ENCODE measurements around the gene HYCC1. TPM values are rescaled to one million over a fixed set of nuclear protein-coding genes. Genes with fewer than 3 reads are reported as not detected.

Gene HYCC1
- total RNA-seq = 100 to 1,000 TPM in 1 of 4 donors, 10 to 100 TPM in 3; 26.9 to 147 (median 72.0) TPM

GRCh38 chr7:23013715-23014649 is at the start of gene HYCC1:
Gene HYCC1 (minus strand): TSS chr7:23014130. CDS start chr7:22991111, 23,019 bp downstream.
- peak; percentile 96 to 99 for TF ChIP-seq POLR2A (IDR thresholded peaks at IDR 0.05)
- peak; percentile 72 to 78 (median 76) for TF ChIP-seq CTCF (IDR thresholded peaks at IDR 0.05 in 4 of 5, conservative IDR thresholded peaks at IDR 0.05 in 1 of 5)
- no peaks in the 10 kb centered on the region for H3K9me3 ChIP-seq
- in situ Hi-C loops (cut with MboI; ENCODE audit: low sequenced_read_pairs in 4 of 4) (no loop called here), intact Hi-C loops (cut with DNase I; ENCODE audit: low total_unique reads) (loop anchor here (1.0 to 5.0 kb wide), 4 partner anchors 46 to 191 kb away; partner anchors contain the start of genes KLHL7 and TOMM7)
- peak within 1 kb of the TSS; percentile 87 to 92 (median 91) for H3K27ac ChIP-seq
- peak; percentile 100 for DNase-seq
- no peaks in the 10 kb centered on the region for H3K27me3 ChIP-seq
- H3K36me3 ChIP-seq = no peaks in the 10 kb centered on the region
- H3K4me1 ChIP-seq = peaks cover 37 to 45% of the 10 kb centered on the region in 2 donors
- H3K4me3 ChIP-seq = peak within 1 kb of the TSS; percentile 80 to 94 (median 86)
- peak; percentile 96 for ATAC-seq

- Histone ChIP-seq H3K9me3 (no peaks in the 10 kb centered on the region), H3K36me3 (no peaks in the 10 kb centered on the region), H3K4me3 (no peak overlapping the region), H3K27me3 (no peaks in the 10 kb centered on the region), H3K4me1 (no peaks in the 10 kb centered on the region), H3K27ac (no peak overlapping the region)
- in situ Hi-C loops (cut with MboI; ENCODE audit: low sequenced_read_pairs in 4 of 4) (loop anchor here in 1 of 4 donors (25.0 kb wide), 1 partner anchor 325 kb away; the partner anchor contains the start of gene IL6), intact Hi-C loops (cut with DNase I; ENCODE audit: low total_unique reads) (no loop called here)
- TF ChIP-seq CTCF (IDR thresholded peaks at IDR 0.05 in 4 of 5, conservative IDR thresholded peaks at IDR 0.05 in 1 of 5) (no peak), POLR2A (IDR thresholded peaks at IDR 0.05) (no peak)
- ATAC-seq (no peak), DNase-seq (no peak)
Observed at GRCh38 chr7:23062452-23062851, 48.5 kb upstream of the HYCC1 start.

- TF ChIP-seq POLR2A (IDR thresholded peaks at IDR 0.05) (no peak), CTCF (IDR thresholded peaks at IDR 0.05 in 4 of 5, conservative IDR thresholded peaks at IDR 0.05 in 1 of 5) (no peak)
- DNase-seq (no peak), ATAC-seq (no peak)
- no peaks in the 10 kb centered on the region for H3K36me3 ChIP-seq
- intact Hi-C loops (cut with DNase I; ENCODE audit: low total_unique reads) = no loop called here
- no peaks in the 10 kb centered on the region for H3K9me3 ChIP-seq
- no peak overlapping the region for H3K4me3 ChIP-seq
- no peaks in the 10 kb centered on the region for H3K4me1 ChIP-seq
- in situ Hi-C loops (cut with MboI; ENCODE audit: low sequenced_read_pairs in 4 of 4) = loop anchor here in 1 of 4 donors (25.0 kb wide), 1 partner anchor 324 kb away; the partner anchor contains the start of gene IL6
- no peaks in the 10 kb centered on the region for H3K27me3 ChIP-seq
- H3K27ac ChIP-seq = no peak overlapping the region
Observed at GRCh38 chr7:23061327-23061726, 47.4 kb upstream of the HYCC1 start.

- in situ Hi-C loops (cut with MboI; ENCODE audit: low sequenced_read_pairs in 4 of 4) = loop anchor here in 3 of 4 donors (5.0 to 25.0 kb wide), 4 partner anchors 234 to 501 kb away; partner anchors contain the start of genes IL6 (in 3 of the 3) and TOMM7 (in 3 of the 3)
- DNase-seq = no peak
Observed at GRCh38 chr7:23058408-23059096, 44.6 kb upstream of the HYCC1 start.

More at GRCh38 chr7:23058408-23059096, 44.6 kb upstream of the HYCC1 start:
- Histone ChIP-seq H3K4me3 (no peak overlapping the region), H3K9me3 (no peaks in the 10 kb centered on the region), H3K27me3 (no peaks in the 10 kb centered on the region), H3K36me3 (no peaks in the 10 kb centered on the region), H3K27ac (no peak overlapping the region), H3K4me1 (no peaks in the 10 kb centered on the region)
- no peak for ATAC-seq
- intact Hi-C loops (cut with DNase I; ENCODE audit: low total_unique reads) = loop anchor here (10.0 kb wide), 2 partner anchors 74 to 204 kb away; no protein-coding TSS in a partner anchor
- TF ChIP-seq CTCF (IDR thresholded peaks at IDR 0.05 in 4 of 5, conservative IDR thresholded peaks at IDR 0.05 in 1 of 5) (no peak), POLR2A (IDR thresholded peaks at IDR 0.05) (no peak)

Data from gastrocnemius medialis (tissue), 4 donors.